Endothelial cell of umbilical vein (primary cell): Measurements from ENCODE around the gene EVA1A. TPM values are rescaled to one million over a fixed set of nuclear protein-coding genes. Genes with fewer than 3 reads are reported as not detected.

Experiments used
- BruUV-seq: library from RNA; stranded (reverse); fragments of 400-500 nt; replicated peaks from 2 replicates; lab custom pipeline; 2021; lab: Mats Ljungman, UMichigan
- CTCF ChIA-PET: fragments of 300-600, 350-600 bp; sonication (Branson Sonifier 250); formaldehyde crosslinking; loops from one replicate; lab custom pipeline; 2021; ENCODE audit warnings: antibody characterized with exemption, inconsistent platforms; lab: Charles Lee
- POLR2A ChIA-PET: fragments of 300-600, 350-600 bp; sonication (Branson Sonifier 250); formaldehyde crosslinking; loops from one replicate; lab custom pipeline; 2021; ENCODE audit warnings: antibody characterized with exemption, inconsistent platforms; lab: Charles Lee
- DNase-seq: peaks from one replicate; pipeline ENCODE4 v3.0.0-alpha.2; 2011; ENCODE audit warnings: low read depth, low spot score
- FAIRE-seq: peaks from 2 replicates; lab custom pipeline; 2011; peaks lifted over from hg19 to GRCh38; lab: Jason Lieb, UNC
- H2AFZ ChIP-seq: 2 replicates; pipeline ENCODE4 v1.6.0; 2012; ENCODE audit warnings: low read depth, low read length, control low read depth, inconsistent platforms
- H3K27ac ChIP-seq: 2 replicates; pipeline ENCODE4 v1.5.1; 2011; ENCODE audit warnings: low read depth, mild to moderate bottlenecking, control low read depth, low read length, moderate library complexity; ENCODE audit not compliant: insufficient read depth
- H3K27me3 ChIP-seq, 2 experiments: 2 replicates each; pipeline versions ENCODE4 v1.6.0 to v1.6.1; 2011; ENCODE audit warnings: low read length in 2 of 2, mixed read lengths in 1 of 2; ENCODE audit not compliant: control insufficient read depth in 2 of 2, insufficient read depth in 2 of 2
- H3K36me3 ChIP-seq, 2 experiments: 2 replicates in 1 of 2; 3 replicates in 1 of 2; pipeline ENCODE4 v1.5.1; 2011; ENCODE audit warnings: low read length in 2 of 2, mild to moderate bottlenecking in 1 of 2, moderate library complexity in 1 of 2; ENCODE audit not compliant: control insufficient read depth in 2 of 2, insufficient read depth in 2 of 2; ENCODE audit errors: extremely low read depth in 1 of 2
- H3K4me1 ChIP-seq: 3 replicates; pipeline ENCODE4 v1.5.1; 2011; ENCODE audit warnings: mild to moderate bottlenecking, low read length; ENCODE audit not compliant: control insufficient read depth, insufficient read depth; ENCODE audit errors: extremely low read depth
- H3K4me2 ChIP-seq: 2 replicates; pipeline ENCODE4 v1.6.1; 2011; ENCODE audit warnings: low read length, control low read depth, mixed read lengths; ENCODE audit not compliant: insufficient read depth
- H3K4me3 ChIP-seq, 3 experiments: fragments of 200-600 bp in 1 of 3; sonication (generic), shearing (Covaris generic) in 1 of 3; replicated peaks in 1 of 3; 2 replicates each; pipeline ENCODE4 v1.5.1; 2011 to 2016; ENCODE audit warnings: control low read depth in 3 of 3, low read length in 3 of 3, mild to moderate bottlenecking in 2 of 3, inconsistent platforms in 1 of 3, low read depth in 1 of 3, moderate library complexity in 1 of 3; ENCODE audit not compliant: insufficient read depth in 1 of 3
- H3K79me2 ChIP-seq: 2 replicates; pipeline ENCODE4 v1.6.0; 2012; ENCODE audit warnings: low read length, inconsistent platforms; ENCODE audit not compliant: control insufficient read depth, insufficient read depth
- H3K9ac ChIP-seq: replicated peaks from 2 replicates; pipeline ENCODE3; 2011; ENCODE audit warnings: low read length, control low read depth; ENCODE audit not compliant: insufficient read depth; ENCODE audit errors: extremely low read depth
- H3K9me1 ChIP-seq: replicated peaks from 3 replicates; pipeline ENCODE4 v1.6.0; 2011; ENCODE audit warnings: mild to moderate bottlenecking, low read length; ENCODE audit not compliant: control insufficient read depth, insufficient read depth; ENCODE audit errors: extremely low read depth
- H3K9me3 ChIP-seq: replicated peaks from 2 replicates; pipeline ENCODE4 v1.5.1; 2012; ENCODE audit warnings: low read length, inconsistent platforms; ENCODE audit not compliant: control insufficient read depth, insufficient read depth
- H4K20me1 ChIP-seq: replicated peaks from 2 replicates; pipeline ENCODE3; 2011; ENCODE audit warnings: mild to moderate bottlenecking, low read length; ENCODE audit not compliant: control insufficient read depth, insufficient read depth; ENCODE audit errors: extremely low read depth
- CTCF ChIP-seq, 2 donors: IDR thresholded peaks; 1 replicate in 1 of 2; 2 replicates in 1 of 2; pipeline ENCODE4 v1.5.1; 2011; ENCODE audit warnings: low read length in 2 of 2, mild to moderate bottlenecking in 2 of 2, moderate library complexity in 2 of 2, control low read depth in 1 of 2, inconsistent platforms in 1 of 2, low read depth in 1 of 2; ENCODE audit not compliant: insufficient read depth in 1 of 2; ENCODE audit errors: extremely low read depth in 1 of 2
- EZH2 ChIP-seq: IDR thresholded peaks from 2 replicates; pipeline ENCODE4 v1.6.1; 2012; ENCODE audit warnings: borderline replicate concordance, low read depth, mild to moderate bottlenecking, moderate library complexity, low read length, inconsistent platforms; ENCODE audit not compliant: severe bottlenecking
- FOS ChIP-seq: IDR thresholded peaks from 2 replicates; pipeline ENCODE4 v1.6.1; 2011; ENCODE audit warnings: mild to moderate bottlenecking, low read length, moderate library complexity, borderline replicate concordance; ENCODE audit not compliant: insufficient read depth
- GATA2 ChIP-seq: IDR thresholded peaks from 2 replicates; pipeline ENCODE4 v1.7.0; 2011; ENCODE audit warnings: low read depth, mild to moderate bottlenecking, moderate library complexity, mixed read lengths, low read length; ENCODE audit not compliant: insufficient read length, insufficient read depth
- JUN ChIP-seq: IDR thresholded peaks from 2 replicates; pipeline ENCODE4 v1.6.1; 2011; ENCODE audit warnings: borderline replicate concordance, low read depth; ENCODE audit not compliant: insufficient read length, insufficient read depth
- MAX ChIP-seq: IDR thresholded peaks from 2 replicates; pipeline ENCODE4 v1.6.1; 2011; ENCODE audit not compliant: insufficient read depth, insufficient read length
- MYC ChIP-seq: IDR thresholded peaks from one replicate; pipeline ENCODE4 v1.6.1; 2011; ENCODE audit warnings: mild to moderate bottlenecking, low read depth, low read length
- POLR2A ChIP-seq: IDR thresholded peaks from 2 replicates; pipeline ENCODE4 v1.6.1; 2012; ENCODE audit warnings: low read depth, mild to moderate bottlenecking, control low read depth, low read length
- POLR2AphosphoS5 ChIP-seq: IDR thresholded peaks from 2 replicates; pipeline ENCODE4 v1.6.1; 2012; ENCODE audit warnings: low read depth, mild to moderate bottlenecking, control low read depth, low read length, moderate library complexity; ENCODE audit not compliant: insufficient read depth
- dilution Hi-C: fragments of 300-500 bp; cut with MboI; formaldehyde crosslinking; loops from one replicate; pipeline ENCODE4 v1.15.0; 2019; ENCODE audit warnings: low sequenced_read_pairs; ENCODE audit not compliant: extremely low pct_ligation_motif_present
- intact Hi-C: fragments of 100-400 bp; cut with micrococcal nuclease; formaldehyde crosslinking; loops from one replicate; pipeline ENCODE4 v1.10.0; 2022
- polyA plus RNA-seq, 4 experiments: library from polyadenylated mRNA; depleted of rRNA in 3 of 4; stranded (reverse) in 3 of 4; unstranded in 1 of 4; fragments of >200 nt; gene quantifications; 2 replicates each; pipeline versions ENCODE4 v1.2.1 to v1.2.3, GENCODE V29; 2011 to 2012; ENCODE audit warnings: missing spikeins in 1 of 4
- total RNA-seq: library from RNA; stranded (reverse); gene quantifications from 2 replicates; pipeline ENCODE4 v1.2.3, GENCODE V29; 2021

Gene EVA1A
- total and polyA plus RNA-seq, 2 donors (not counting 3 experiments of a cell fraction or from before 2014, with no cell fraction given): 52.6 to 66.5 TPM

GRCh38 chr2:75574106-75574505 is 13.4 kb upstream of the EVA1A start:
- Histone ChIP-seq H2AFZ (no peak overlapping the region), H4K20me1 (no peaks in the 10 kb centered on the region), H3K27ac (no peak overlapping the region), H3K4me3 (no peak overlapping the region), H3K4me1 (no peaks in the 10 kb centered on the region), H3K9me3 (no peaks in the 10 kb centered on the region), H3K9ac (no peak overlapping the region), H3K27me3 (peaks cover 1 to 5% of the 10 kb centered on the region in 2 experiments), H3K79me2 (no peaks in the 10 kb centered on the region), H3K36me3 (no peaks in the 10 kb centered on the region), H3K4me2 (no peak overlapping the region), H3K9me1 (no peaks in the 10 kb centered on the region)
- POLR2A ChIA-PET: no interaction called here
- TF ChIP-seq POLR2A: no peak
- TF ChIP-seq MYC: no peak
- no peak for TF ChIP-seq POLR2AphosphoS5
- TF ChIP-seq CTCF (IDR thresholded peaks at IDR 0.05; ENCODE audit: extremely low read depth in 1 of 2, insufficient read depth in 1 of 2, low read depth in 1 of 2, low read length in 2 of 2): no peak
- TF ChIP-seq MAX: no peak
- no peak for TF ChIP-seq FOS
- TF ChIP-seq JUN: no peak
- no peak for TF ChIP-seq EZH2
- TF ChIP-seq GATA2: no peak
- FAIRE-seq (no peak), DNase-seq (no peak)
- CTCF ChIA-PET: interaction anchor here (1.0 to 1.6 kb wide), 6 partner anchors 9 to 91 kb away, joined by 3 to 5 read pairs (median 4); partner anchors contain the start of gene EVA1A
- no TSS peak for BruUV-seq
- intact Hi-C loops: no loop called here
- dilution Hi-C loops: no loop called here
